ENCODE measurements around the gene SAMD3.
"Not testable (repeated sequence)": the region's sequence is repeated elsewhere in the genome, so short reads cannot be mapped to it uniquely, and the experiment has no call there.

Gene SAMD3

GRCh38 chr6:130128326-130128725 lies 94.4 kb downstream of the SAMD3 start:
- DNase-seq, result no peak

- no peak for DNase-seq
Measured at GRCh38 chr6:130127195-130127594, 95.6 kb downstream of the SAMD3 start.

DNA sequence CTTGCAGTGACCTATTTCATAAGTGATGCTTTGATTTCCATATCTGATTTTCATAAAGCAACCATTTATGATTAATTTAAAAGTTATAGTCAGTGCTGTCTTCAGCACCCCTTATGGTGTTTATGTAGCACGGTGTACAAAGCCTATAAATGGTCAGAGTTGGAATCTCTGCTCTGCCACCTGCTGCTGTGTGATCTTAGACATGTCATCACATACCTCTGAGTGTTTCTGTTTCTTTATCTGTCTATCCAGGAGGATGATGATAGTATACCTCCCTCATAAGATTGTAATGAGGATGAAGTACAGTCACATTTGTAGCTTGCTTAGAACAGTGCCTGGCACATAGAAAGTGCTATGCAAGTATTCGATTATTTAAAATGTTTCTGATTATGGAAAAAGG lies 100.5 kb downstream of the SAMD3 start:
- no peak for DNase-seq

DNA sequence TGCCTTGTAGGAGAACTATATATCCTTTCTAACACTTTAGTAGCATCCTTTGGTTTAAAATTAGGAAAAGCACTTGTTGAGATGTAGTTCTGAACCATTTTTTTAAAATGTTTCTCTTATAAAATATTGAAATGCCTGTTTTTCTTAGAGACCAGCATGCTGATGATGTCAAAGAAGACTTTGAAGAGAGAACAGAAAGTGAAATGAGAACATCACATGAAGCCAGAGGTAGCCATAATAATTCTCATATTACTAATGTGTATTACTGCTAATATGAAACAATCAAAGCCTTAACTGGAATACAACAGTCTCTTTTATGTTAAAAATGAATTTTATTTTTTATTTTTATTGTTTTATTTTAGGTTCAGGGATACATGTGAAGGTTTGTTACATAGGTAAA lies 102.0 kb downstream of the SAMD3 start:
- DNase-seq, result no peak

DNA sequence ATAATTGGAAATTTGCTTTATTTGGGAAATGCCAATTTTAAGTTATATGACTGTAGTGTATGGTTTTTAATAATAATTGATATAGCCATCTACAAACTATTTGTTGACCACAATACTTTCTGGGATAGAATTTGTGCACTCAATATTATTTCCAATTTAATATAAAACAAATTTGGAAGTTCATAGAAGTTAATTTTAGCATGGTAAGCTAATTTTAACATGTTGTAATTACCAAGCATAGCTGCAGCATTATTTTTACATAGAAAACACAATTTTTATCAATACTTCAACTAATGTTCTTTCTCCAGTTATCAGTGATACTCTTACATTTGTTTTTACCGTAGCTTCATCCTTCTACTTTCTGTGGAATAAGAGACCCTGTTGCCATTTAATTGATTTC lies 103.5 kb downstream of the SAMD3 start:
- DNase-seq, result no peak

DNA sequence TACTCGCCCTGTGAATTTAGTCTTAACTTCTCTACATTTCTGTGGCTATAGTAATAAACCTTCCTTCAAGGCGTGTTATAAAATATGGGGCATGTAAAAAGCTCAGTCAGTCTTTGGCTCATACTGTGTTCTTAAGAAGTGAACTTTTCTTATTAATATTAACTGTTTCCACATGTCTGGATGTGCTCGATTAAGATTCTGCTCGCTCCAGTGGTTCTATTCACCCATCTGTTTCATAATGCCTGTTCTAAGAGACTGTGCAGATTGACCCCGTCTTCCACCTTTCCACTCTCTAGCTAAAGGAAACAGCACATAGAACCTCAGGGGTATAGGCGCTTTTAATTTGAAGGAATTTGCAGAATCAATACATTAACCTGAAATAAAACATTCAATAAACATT lies 104.5 kb downstream of the SAMD3 start:
- no peak for DNase-seq

- DNase-seq, result not testable (repeated sequence)
Measured at GRCh38 chr6:130117187-130117701, 105.5 kb downstream of the SAMD3 start.

- no peak for DNase-seq
Measured at GRCh38 chr6:130116273-130116672, 106.5 kb downstream of the SAMD3 start.

GRCh38 chr6:130115036-130115435 lies 107.7 kb downstream of the SAMD3 start:
- DNase-seq, result no peak

DNA sequence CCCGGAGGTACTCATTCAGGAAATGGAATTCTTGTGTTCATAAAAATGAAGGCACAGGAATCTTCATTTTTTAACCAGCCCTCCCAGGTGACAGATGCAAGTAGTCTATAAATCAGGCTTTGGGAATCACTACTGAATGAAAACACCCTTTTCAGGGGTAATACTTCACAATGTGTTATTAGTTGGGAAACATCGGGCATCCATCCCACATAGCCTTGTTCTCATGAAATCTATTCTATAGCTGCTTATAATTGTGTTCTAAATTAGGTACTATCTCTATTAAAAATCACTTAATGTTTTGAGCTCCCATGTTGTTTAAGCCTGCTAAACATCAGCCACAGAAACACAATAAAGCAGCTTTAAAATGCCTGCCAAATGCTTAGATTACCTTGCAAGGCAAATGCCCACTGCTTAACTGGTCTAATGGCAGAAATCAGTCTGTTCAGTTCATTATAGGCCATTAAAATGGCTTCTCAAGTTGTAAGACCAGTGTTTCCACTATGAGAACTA lies 109.5 kb downstream of the SAMD3 start:
- no peak for DNase-seq

DNA sequence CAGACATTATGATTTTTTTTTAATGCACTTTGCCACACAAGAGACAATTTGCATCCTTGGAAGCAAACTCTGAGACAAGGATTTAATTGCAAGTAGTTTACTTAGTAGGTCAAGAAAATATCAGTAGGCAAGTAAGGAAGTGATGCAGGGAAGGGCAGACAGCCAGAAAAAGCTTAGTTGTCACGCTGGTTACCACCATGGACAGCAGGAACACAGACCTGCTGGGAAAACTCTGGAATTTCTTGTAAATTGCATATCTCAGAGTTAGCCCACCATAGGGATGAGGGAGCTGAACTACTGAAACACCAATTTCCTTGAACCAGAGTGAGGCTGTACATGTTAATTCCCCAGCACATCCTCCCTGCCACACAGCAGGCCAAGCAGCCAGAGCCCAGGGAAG lies 111.7 kb downstream of the SAMD3 start:
- no peak for DNase-seq

DNA sequence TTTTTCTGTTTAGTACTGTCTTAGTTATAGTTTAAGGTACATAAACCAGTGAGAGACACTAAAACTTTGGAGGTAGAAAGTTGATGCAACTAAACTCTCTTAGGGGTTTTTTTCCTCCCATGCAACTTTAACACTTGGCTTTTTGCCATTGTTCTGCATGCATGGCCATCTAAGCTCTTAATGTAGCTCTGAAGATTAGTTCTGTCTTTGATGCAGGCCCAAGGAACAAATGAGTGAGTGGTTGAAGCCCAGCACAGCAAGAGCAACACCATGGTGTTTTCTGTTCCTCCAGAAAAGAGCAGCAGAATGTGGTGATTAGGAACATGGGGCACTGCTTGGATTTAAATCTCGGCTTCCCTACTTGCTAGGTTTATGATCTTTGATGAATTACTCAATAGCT lies 115.0 kb downstream of the SAMD3 start:
- DNase-seq, result no peak

- no peak for DNase-seq
Measured at GRCh38 chr6:130105996-130106704, 116.6 kb downstream of the SAMD3 start.

DNA sequence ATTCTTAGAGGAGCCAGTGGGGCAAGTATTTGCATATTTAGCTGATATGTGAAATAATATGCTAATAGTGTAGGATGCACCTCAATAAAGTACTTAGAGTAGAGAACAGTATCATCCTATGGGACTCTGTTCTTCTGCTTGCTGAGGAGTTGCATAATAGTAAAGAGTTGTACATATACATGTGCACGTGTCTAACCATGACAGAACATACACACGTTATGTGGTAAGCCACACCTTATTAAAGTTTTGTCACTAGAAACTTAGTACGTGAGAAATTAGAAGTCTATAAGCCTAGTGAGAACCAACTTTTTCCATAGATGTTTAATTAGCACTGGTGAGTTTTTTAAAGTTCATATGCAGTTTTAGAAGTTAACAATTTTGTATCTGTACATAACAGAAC lies 123.6 kb downstream of the SAMD3 start:
- no peak for DNase-seq

- no peak for DNase-seq
Measured at GRCh38 chr6:130098317-130098716, 124.4 kb downstream of the SAMD3 start.

Measured in T1000 (cell line).